ENCODE data around the gene MACROD1. TPM values are rescaled to one million over a fixed set of nuclear protein-coding genes. Genes with fewer than 3 reads are reported as not detected.

The MACROD1 gene
- total and polyA plus RNA-seq, 9 of the 15 experiments (the other 6 are each of a cell fraction or from before 2014, with no cell fraction given) = 1.1 to 60.0 (median 26.4) TPM

- TF ChIP-seq CBX2 (IDR thresholded peaks at IDR 0.05; ENCODE audit: insufficient read depth, low read length, poor library complexity, severe bottlenecking) = no peak
- TF ChIP-seq, protein P1, sequence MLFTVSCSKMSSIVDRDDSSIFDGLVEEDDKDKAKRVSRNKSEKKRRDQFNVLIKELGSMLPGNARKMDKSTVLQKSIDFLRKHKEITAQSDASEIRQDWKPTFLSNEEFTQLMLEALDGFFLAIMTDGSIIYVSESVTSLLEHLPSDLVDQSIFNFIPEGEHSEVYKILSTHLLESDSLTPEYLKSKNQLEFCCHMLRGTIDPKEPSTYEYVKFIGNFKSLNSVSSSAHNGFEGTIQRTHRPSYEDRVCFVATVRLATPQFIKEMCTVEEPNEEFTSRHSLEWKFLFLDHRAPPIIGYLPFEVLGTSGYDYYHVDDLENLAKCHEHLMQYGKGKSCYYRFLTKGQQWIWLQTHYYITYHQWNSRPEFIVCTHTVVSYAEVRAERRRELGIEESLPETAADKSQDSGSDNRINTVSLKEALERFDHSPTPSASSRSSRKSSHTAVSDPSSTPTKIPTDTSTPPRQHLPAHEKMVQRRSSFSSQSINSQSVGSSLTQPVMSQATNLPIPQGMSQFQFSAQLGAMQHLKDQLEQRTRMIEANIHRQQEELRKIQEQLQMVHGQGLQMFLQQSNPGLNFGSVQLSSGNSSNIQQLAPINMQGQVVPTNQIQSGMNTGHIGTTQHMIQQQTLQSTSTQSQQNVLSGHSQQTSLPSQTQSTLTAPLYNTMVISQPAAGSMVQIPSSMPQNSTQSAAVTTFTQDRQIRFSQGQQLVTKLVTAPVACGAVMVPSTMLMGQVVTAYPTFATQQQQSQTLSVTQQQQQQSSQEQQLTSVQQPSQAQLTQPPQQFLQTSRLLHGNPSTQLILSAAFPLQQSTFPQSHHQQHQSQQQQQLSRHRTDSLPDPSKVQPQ (CRISPR knock-in tag; IDR thresholded peaks at IDR 0.05; ENCODE audit: borderline replicate concordance) = no peak
- no peak for TF ChIP-seq CREB3L1 (IDR thresholded peaks at IDR 0.05; ENCODE audit: borderline replicate concordance, low read depth)
- TF ChIP-seq ELF4 (CRISPR knock-in tag; IDR thresholded peaks at IDR 0.05) = no peak
- TF ChIP-seq, protein P2, sequence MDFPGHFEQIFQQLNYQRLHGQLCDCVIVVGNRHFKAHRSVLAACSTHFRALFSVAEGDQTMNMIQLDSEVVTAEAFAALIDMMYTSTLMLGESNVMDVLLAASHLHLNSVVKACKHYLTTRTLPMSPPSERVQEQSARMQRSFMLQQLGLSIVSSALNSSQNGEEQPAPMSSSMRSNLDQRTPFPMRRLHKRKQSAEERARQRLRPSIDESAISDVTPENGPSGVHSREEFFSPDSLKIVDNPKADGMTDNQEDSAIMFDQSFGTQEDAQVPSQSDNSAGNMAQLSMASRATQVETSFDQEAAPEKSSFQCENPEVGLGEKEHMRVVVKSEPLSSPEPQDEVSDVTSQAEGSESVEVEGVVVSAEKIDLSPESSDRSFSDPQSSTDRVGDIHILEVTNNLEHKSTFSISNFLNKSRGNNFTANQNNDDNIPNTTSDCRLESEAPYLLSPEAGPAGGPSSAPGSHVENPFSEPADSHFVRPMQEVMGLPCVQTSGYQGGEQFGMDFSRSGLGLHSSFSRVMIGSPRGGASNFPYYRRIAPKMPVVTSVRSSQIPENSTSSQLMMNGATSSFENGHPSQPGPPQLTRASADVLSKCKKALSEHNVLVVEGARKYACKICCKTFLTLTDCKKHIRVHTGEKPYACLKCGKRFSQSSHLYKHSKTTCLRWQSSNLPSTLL (IDR thresholded peaks at IDR 0.05) = peak; percentile 95
- TF ChIP-seq BCOR (IDR thresholded peaks at IDR 0.05) = no peak
- TF ChIP-seq, protein P3, sequence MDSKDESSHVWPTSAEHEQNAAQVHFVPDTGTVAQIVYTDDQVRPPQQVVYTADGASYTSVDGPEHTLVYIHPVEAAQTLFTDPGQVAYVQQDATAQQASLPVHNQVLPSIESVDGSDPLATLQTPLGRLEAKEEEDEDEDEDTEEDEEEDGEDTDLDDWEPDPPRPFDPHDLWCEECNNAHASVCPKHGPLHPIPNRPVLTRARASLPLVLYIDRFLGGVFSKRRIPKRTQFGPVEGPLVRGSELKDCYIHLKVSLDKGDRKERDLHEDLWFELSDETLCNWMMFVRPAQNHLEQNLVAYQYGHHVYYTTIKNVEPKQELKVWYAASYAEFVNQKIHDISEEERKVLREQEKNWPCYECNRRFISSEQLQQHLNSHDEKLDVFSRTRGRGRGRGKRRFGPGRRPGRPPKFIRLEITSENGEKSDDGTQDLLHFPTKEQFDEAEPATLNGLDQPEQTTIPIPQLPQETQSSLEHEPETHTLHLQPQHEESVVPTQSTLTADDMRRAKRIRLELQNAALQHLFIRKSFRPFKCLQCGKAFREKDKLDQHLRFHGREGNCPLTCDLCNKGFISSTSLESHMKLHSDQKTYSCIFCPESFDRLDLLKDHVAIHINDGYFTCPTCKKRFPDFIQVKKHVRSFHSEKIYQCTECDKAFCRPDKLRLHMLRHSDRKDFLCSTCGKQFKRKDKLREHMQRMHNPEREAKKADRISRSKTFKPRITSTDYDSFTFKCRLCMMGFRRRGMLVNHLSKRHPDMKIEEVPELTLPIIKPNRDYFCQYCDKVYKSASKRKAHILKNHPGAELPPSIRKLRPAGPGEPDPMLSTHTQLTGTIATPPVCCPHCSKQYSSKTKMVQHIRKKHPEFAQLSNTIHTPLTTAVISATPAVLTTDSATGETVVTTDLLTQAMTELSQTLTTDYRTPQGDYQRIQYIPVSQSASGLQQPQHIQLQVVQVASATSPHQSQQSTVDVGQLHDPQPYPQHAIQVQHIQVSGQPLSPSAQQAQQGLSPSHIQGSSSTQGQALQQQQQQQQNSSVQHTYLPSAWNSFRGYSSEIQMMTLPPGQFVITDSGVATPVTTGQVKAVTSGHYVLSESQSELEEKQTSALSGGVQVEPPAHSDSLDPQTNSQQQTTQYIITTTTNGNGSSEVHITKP (IDR thresholded peaks at IDR 0.05; ENCODE audit: partially characterized antibody) = no peak
- no peak for TF ChIP-seq SNRNP70 (optimal IDR thresholded peaks at IDR 0.05; ENCODE audit: low read depth, low read length)
- no peak for TF ChIP-seq TCF15 (CRISPR knock-in tag; IDR thresholded peaks at IDR 0.05)
- no peak for TF ChIP-seq PYGO2 (tag; IDR thresholded peaks at IDR 0.05)
- TF ChIP-seq ZFP1 (CRISPR knock-in tag; IDR thresholded peaks at IDR 0.05) = no peak
- no peak for TF ChIP-seq ZNF639 (CRISPR knock-in tag; conservative IDR thresholded peaks at IDR 0.05 in 1 of 2, IDR thresholded peaks at IDR 0.05 in 1 of 2)
- TF ChIP-seq COPS2 (conservative IDR thresholded peaks at IDR 0.05) = no peak
Measured at GRCh38 chr11:64181506-64182411, 15.8 kb upstream of the MACROD1 start (continued).
